Upper lobe of left lung (tissue), 4 donors: Measurements from ENCODE around the gene GPR176.

ENCODE experiments used
- POLR2A ChIP-seq, 4 donors: fragments of 450-650 bp; IDR thresholded peaks; one replicate each; pipeline ENCODE4 v1.5.1; 2016 to 2017; ENCODE audit warnings: antibody characterized with exemption in 4 of 4, mild to moderate bottlenecking in 2 of 4
- TF ChIP-seq, protein P1 (sequence below), 6 experiments: fragments of 450-650 bp in 4 of 6; fragments of 200-600 bp in 2 of 6; sonication (generic) in 2 of 6; IDR thresholded peaks; one replicate each; pipeline ENCODE4 v1.5.1; 2016 to 2019; ENCODE audit warnings: antibody characterized with exemption in 6 of 6

DNA sequence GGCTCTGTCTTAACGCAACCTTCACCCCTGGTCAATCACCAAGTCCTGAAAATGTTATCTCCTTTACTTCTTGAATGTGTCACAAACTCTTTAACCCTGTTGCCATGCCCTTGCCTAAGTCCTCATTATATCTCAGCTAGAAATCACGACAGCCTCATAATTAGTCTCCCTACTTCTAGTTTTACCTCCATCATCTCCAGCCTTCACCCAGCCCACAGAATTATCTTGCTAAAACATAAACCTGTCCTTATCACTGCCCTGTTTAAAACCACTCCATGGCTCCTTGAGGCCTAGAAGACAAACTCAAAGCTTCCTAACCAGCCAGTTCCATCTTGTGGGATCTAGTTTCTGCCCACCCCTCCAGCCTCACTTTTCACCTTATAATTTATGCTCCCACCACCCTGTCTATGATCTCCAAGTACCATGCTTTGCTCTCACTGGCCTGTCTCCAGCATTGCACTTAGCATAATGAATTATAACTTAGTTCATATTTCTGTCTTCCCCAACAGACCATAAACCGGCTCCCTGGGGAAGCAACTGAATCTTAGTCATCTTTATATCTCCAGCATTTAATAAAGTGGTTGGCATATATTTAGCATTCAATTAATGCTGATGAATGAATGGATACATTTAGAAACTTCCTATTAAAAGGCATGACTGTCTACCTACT is 39.2 kb downstream of the GPR176 start:
- TF ChIP-seq, protein P1, sequence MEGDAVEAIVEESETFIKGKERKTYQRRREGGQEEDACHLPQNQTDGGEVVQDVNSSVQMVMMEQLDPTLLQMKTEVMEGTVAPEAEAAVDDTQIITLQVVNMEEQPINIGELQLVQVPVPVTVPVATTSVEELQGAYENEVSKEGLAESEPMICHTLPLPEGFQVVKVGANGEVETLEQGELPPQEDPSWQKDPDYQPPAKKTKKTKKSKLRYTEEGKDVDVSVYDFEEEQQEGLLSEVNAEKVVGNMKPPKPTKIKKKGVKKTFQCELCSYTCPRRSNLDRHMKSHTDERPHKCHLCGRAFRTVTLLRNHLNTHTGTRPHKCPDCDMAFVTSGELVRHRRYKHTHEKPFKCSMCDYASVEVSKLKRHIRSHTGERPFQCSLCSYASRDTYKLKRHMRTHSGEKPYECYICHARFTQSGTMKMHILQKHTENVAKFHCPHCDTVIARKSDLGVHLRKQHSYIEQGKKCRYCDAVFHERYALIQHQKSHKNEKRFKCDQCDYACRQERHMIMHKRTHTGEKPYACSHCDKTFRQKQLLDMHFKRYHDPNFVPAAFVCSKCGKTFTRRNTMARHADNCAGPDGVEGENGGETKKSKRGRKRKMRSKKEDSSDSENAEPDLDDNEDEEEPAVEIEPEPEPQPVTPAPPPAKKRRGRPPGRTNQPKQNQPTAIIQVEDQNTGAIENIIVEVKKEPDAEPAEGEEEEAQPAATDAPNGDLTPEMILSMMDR (IDR thresholded peaks at IDR 0.05) = no peak
- no peak for TF ChIP-seq POLR2A (IDR thresholded peaks at IDR 0.05)
